C4-2B (cell line): ENCODE data around the gene SRSF1.

Source experiments
- H3K27ac ChIP-seq: fragments of 450-650 bp; 2 replicates; pipeline ENCODE4 v1.5.1; 2017
- CTCF ChIP-seq: fragments of 450-650 bp; conservative IDR thresholded peaks from 2 replicates; pipeline ENCODE4 v1.5.1; 2017; ENCODE audit warnings: mild to moderate bottlenecking
- ZFX ChIP-seq: fragments of 450-650 bp; IDR thresholded peaks from 2 replicates; pipeline ENCODE4 v1.6.1; 2017

The SRSF1 gene

GRCh38 chr17:57995076-57995956 is 11.7 kb downstream of the SRSF1 start:
- H3K27ac ChIP-seq = no peak overlapping the region

DNA sequence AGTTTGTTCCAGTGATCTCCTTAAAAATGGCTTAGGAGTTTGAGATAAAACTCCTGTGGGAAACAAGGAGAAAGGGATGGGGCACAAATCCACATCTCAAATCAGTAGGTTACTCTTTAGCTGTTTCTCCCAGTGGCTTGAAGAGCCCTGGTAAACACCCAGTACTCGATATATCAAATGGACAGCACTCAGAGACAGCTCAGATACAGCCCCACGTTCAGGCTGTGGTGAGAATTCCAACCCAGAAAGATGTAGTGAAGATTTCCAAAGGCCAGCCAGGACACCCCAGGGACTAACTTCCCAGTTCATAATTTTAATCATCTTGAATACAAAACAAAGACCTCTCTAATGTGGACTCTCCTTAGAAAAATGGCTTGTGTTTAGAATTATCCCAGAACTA is 12.6 kb downstream of the SRSF1 start:
- no peak overlapping the region for H3K27ac ChIP-seq
- TF ChIP-seq CTCF (no peak), ZFX (no peak)

More at GRCh38 chr17:57995076-57995956, 11.7 kb downstream of the SRSF1 start:
- no peak for TF ChIP-seq ZFX
- TF ChIP-seq CTCF = peak; percentile 76

DNA sequence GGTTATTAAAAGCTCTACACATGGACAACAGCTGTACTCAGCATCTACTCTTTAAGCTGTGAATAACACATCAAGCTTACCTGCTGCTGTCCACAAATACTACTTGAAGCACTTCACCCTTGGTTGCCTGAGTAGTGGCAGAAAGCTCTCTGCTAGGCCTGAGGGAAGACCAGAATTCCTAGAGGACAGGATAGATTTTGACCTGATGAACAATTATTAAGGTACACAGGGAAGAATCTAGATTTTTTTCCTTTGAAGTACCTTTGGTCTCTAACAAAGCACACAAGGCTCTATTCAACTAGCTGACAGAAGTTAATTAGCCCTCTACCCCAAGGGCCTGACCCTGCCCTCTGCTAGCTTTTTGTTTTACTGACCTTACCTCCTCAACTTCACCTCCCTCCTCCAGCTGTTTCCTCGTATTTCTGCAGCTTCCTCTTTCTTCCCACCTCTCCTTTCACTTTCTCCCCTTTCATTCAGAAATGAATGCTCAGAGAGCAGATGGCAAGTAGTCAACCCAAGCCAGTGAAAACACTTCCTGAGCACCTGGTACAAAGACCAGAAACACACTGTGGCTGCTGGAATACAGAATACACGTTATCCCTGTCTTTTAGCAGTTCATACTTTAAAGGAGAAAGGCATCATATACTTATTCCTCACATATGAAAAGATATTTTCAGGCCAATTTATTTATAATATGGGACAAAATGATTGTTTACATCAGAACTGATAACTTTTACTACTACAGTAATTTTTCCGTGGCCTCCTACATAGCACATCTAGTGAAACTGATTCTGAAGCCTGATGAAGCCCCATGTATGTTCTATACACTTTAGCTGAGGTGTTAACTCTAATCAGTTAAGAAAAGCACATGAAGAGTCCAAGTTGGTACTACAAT is 13.3 kb downstream of the SRSF1 start:
- TF ChIP-seq CTCF = no peak
- no peak for TF ChIP-seq ZFX
- H3K27ac ChIP-seq = no peak overlapping the region

DNA sequence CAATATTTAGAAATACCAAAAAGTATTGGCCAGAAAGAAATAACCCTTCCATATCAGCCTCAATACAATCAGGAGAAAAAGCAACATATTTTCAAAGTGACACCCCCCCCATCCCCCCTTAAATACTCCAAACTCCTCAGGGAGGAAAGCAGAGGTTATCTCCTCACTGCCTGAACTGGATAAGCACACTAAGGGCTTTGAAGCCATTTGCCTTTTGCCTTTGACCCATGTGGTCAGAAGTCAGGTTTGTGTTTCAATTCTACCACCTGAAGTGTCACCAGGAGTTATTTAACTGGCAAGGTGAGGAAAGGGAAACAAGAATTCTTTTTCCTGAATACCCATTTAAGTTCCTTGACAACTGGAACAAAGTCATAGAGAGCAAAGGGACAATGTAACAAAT is 15.5 kb downstream of the SRSF1 start:
- TF ChIP-seq CTCF (no peak), ZFX (no peak)
- H3K27ac ChIP-seq = no peak overlapping the region

- no peak overlapping the region for H3K27ac ChIP-seq
- TF ChIP-seq CTCF (no peak), ZFX (no peak)
These were observed 17.0 kb downstream of the SRSF1 start for GRCh38 chr17:57990037-57990436.

GRCh38 chr17:57988301-57989250 is 18.5 kb downstream of the SRSF1 start:
- no peak for TF ChIP-seq ZFX
- TF ChIP-seq CTCF = peak; percentile 21
- peak overlapping the region; percentile 90 for H3K27ac ChIP-seq
